ENCODE data around the gene MS4A12. TPM values are rescaled to one million over a fixed set of nuclear protein-coding genes. Genes with fewer than 3 reads are reported as not detected.
"Not testable (repeated sequence)": the region's sequence is repeated elsewhere in the genome, so short reads cannot be mapped to it uniquely, and the experiment has no call there.

Gene MS4A12
- total RNA-seq, 1 experiment from 2014 or later = not detected

DNA sequence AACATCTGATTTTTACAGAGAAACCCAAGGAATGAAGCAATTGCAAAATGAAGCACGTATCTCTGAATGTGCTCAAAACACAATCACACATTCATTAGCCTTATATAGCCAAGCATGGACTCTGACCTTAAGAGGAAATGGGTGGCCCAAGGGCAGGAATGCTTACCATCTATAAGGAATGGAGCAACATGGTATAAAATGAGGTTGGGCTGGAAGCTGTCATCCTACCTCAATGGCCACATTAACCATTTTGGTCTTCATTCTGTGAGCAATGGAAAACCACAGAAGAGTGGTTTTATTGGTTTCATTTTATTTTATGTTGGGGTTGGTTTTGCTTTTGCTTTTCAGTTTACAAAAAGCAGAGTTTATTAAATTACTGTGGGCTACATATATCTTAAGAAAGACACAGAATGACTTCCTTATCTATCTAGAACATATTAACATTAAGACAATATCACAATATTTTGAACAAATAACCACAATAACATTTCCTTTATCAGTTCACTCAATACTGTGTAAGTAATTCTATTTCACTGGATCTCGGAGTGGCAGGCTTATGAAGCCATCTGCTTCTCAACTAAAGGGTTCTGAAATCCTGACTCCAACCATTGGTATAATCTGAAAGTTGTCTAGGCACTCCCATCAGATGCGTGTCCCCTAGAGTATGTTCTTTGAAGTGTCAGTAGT is 11.8 kb downstream of the MS4A12 start:
- peak; percentile 8 for DNase-seq (ENCODE audit: low read depth, low spot score)
- in situ Hi-C loops (cut with HindIII; ENCODE audit: low pct_unique_long_range_greater_than_20kb, low sequenced_read_pairs) = no loop called here

DNA sequence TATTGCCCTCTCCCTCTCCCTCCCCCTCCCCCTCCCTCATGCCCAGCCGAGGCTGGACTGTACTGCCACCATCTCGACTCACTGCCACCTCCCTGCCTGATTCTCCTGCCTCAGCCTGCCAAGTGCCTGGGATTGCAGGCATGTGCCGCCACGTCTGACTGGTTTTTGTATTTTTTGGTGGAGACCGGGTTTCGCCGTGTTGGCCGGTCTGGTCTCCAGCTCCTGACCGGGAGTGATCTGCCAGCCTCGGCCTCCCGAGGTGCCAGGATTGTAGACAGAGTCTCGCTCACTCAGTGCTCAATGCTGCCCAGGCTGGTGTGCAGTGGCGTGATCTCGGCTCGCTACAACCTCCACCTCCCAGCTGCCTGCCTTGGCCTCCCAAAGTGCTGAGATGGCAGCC is 17.0 kb downstream of the MS4A12 start:
- DNase-seq (ENCODE audit: low read depth, low spot score); in situ Hi-C loops (cut with HindIII; ENCODE audit: low pct_unique_long_range_greater_than_20kb, low sequenced_read_pairs): not testable (repeated sequence)

DNA sequence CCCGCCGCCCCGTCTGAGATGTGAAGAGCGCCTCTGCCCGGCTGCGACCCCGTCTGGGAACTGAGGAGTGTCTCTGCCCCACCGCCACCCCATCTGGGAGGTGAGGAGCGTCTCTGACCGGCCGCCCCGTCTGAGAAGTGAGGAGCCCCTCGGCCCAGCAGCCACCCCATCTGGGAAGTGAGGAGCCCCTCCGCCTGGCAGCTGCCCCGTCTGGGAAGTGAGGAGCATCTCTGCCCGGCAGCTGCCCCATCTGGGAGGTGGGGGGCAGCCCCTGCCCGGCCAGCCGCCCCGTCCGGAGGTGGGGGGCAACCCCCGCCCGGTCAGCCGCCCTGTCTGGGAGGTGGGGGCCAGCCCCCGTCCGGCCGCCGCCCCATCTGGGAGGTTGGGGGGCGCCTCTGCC is 17.6 kb downstream of the MS4A12 start:
- in situ Hi-C loops (cut with HindIII; ENCODE audit: low pct_unique_long_range_greater_than_20kb, low sequenced_read_pairs); DNase-seq (ENCODE audit: low read depth, low spot score): not testable (repeated sequence)

GRCh38 chr11:60511393-60511792 is 18.8 kb downstream of the MS4A12 start:
- no peak for DNase-seq (ENCODE audit: low read depth, low spot score)
- in situ Hi-C loops (cut with HindIII; ENCODE audit: low pct_unique_long_range_greater_than_20kb, low sequenced_read_pairs) = no loop called here

GRCh38 chr11:60512651-60513225 is 20.2 kb downstream of the MS4A12 start:
- in situ Hi-C loops (cut with HindIII; ENCODE audit: low pct_unique_long_range_greater_than_20kb, low sequenced_read_pairs) = no loop called here
- peak; percentile 4 for DNase-seq (ENCODE audit: low read depth, low spot score)

GRCh38 chr11:60513496-60514460 is 21.2 kb downstream of the MS4A12 start:
- in situ Hi-C loops (cut with HindIII; ENCODE audit: low pct_unique_long_range_greater_than_20kb, low sequenced_read_pairs) = no loop called here
- DNase-seq (ENCODE audit: low read depth, low spot score) = no peak

- no peak for DNase-seq (ENCODE audit: low read depth, low spot score)
- in situ Hi-C loops (cut with HindIII; ENCODE audit: low pct_unique_long_range_greater_than_20kb, low sequenced_read_pairs) = no loop called here
Measured at GRCh38 chr11:60515144-60515855, 22.7 kb downstream of the MS4A12 start, which contains the start of gene MS4A13. Gene MS4A13 (plus strand): TSS chr11:60515392. CDS start chr11:60518084, 2,692 bp downstream.

- no peak for DNase-seq (ENCODE audit: low read depth, low spot score)
Measured at GRCh38 chr11:60528465-60528864, 35.9 kb downstream of the MS4A12 start.

GRCh38 chr11:60528934-60529333 is 36.4 kb downstream of the MS4A12 start:
- no peak for DNase-seq (ENCODE audit: low read depth, low spot score)
- in situ Hi-C loops (cut with HindIII; ENCODE audit: low pct_unique_long_range_greater_than_20kb, low sequenced_read_pairs) = no loop called here

More at GRCh38 chr11:60528465-60528864, 35.9 kb downstream of the MS4A12 start:
- in situ Hi-C loops (cut with HindIII; ENCODE audit: low pct_unique_long_range_greater_than_20kb, low sequenced_read_pairs) = no loop called here

- in situ Hi-C loops (cut with HindIII; ENCODE audit: low pct_unique_long_range_greater_than_20kb, low sequenced_read_pairs) = no loop called here
- DNase-seq (ENCODE audit: low read depth, low spot score) = no peak
Measured at GRCh38 chr11:60530454-60531100, 38.0 kb downstream of the MS4A12 start.

DNA sequence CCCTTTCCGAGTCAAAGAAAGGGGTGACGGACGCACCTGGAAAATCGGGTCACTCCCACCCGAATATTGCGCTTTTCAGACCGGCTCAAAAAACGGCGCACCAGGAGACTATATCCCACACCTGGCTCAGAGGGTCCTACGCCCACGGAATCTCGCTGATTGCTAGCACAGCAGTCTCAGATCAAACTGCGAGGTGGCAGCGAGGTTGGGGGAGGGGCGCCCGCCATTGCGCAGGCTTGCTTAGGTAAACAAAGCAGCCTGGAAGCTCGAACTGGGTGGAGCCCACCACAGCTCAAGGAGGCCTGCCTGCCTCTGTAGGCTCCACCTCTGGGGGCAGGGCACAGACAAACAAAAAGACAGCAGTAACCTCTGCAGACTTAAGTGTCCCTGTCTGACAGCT is 39.8 kb downstream of the MS4A12 start:
- DNase-seq (ENCODE audit: low read depth, low spot score); in situ Hi-C loops (cut with HindIII; ENCODE audit: low pct_unique_long_range_greater_than_20kb, low sequenced_read_pairs): not testable (repeated sequence)

GRCh38 chr11:60538627-60539026 is 46.0 kb downstream of the MS4A12 start:
- DNase-seq (ENCODE audit: low read depth, low spot score); in situ Hi-C loops (cut with HindIII; ENCODE audit: low pct_unique_long_range_greater_than_20kb, low sequenced_read_pairs): not testable (repeated sequence)

GRCh38 chr11:60544077-60544476 is 51.5 kb downstream of the MS4A12 start:
- in situ Hi-C loops (cut with HindIII; ENCODE audit: low pct_unique_long_range_greater_than_20kb, low sequenced_read_pairs) = no loop called here

More at GRCh38 chr11:60544077-60544476, 51.5 kb downstream of the MS4A12 start:
- no peak for DNase-seq (ENCODE audit: low read depth, low spot score)

Other genes with a start within 250 kb of the MS4A12 start
- not detected in 2 replicates for gene MS4A4E, start 249.6 kb upstream of the MS4A12 start, total RNA-seq (2014; rRNA removed; shearing (Covaris generic))
- not detected in 2 replicates for gene MS4A4A, start 212.1 kb upstream of the MS4A12 start, total RNA-seq (2014; rRNA removed; shearing (Covaris generic))
- gene MS4A6E, start 165.5 kb upstream of the MS4A12 start, total RNA-seq (2014; rRNA removed; shearing (Covaris generic)) = not detected in 2 replicates
- not detected in 2 replicates for gene MS4A7, start 114.2 kb upstream of the MS4A12 start, total RNA-seq (2014; rRNA removed; shearing (Covaris generic))
- not detected in 2 replicates for gene MS4A14, start 96.3 kb upstream of the MS4A12 start, total RNA-seq (2014; rRNA removed; shearing (Covaris generic))
- gene MS4A5, start 63.2 kb upstream of the MS4A12 start, total RNA-seq (2014; rRNA removed; shearing (Covaris generic)) = not detected in 2 replicates
- not detected in 2 replicates for gene MS4A1, start 36.9 kb upstream of the MS4A12 start, total RNA-seq (2014; rRNA removed; shearing (Covaris generic))
- gene MS4A13, start 22.6 kb downstream of the MS4A12 start, total RNA-seq (2014; rRNA removed; shearing (Covaris generic)) = not detected in 2 replicates
- not detected in 2 replicates for gene MS4A8, start 206.8 kb downstream of the MS4A12 start, total RNA-seq (2014; rRNA removed; shearing (Covaris generic))
- not detected in 2 replicates for gene MS4A18, start 231.9 kb downstream of the MS4A12 start, total RNA-seq (2014; rRNA removed; shearing (Covaris generic))